GM23338 (cell line): ENCODE measurements around the gene NLRP5. TPM values are rescaled to one million over a fixed set of nuclear protein-coding genes. Genes with fewer than 3 reads are reported as not detected.
A peak's percentile ranks its signal among the peaks of the same experiment; 100 is the strongest.

Experiments used
- ATAC-seq: fragments of 200-7000 bp; cut with Tn5 transposase; 3 replicates; pipeline ENCODE4 v1.9.1; 2020
- DNase-seq: peaks from one replicate; pipeline ENCODE4 v3.0.0-alpha.2; 2015; ENCODE audit warnings: low spot score
- H2AFZ ChIP-seq: fragments of 200-600 bp; sonication (generic); 2 replicates; pipeline ENCODE4 v1.8.0; 2016; ENCODE audit warnings: antibody characterized with exemption, mild to moderate bottlenecking, moderate library complexity
- H3F3A ChIP-seq: fragments of 200-600 bp; sonication (generic); replicated peaks from 2 replicates; pipeline ENCODE4 v1.8.0; 2017; ENCODE audit warnings: antibody characterized with exemption, mixed run types, low read depth
- H3K27ac ChIP-seq: fragments of 200-600 bp; sonication (generic); 2 replicates; pipeline ENCODE4 v1.6.1; 2016; ENCODE audit warnings: low read depth
- H3K27me3 ChIP-seq: fragments of 200-600 bp; sonication (generic); 2 replicates; pipeline ENCODE4 v1.8.0; 2016; ENCODE audit warnings: mild to moderate bottlenecking, mixed run types, moderate library complexity; ENCODE audit not compliant: insufficient read depth
- H3K36me3 ChIP-seq: fragments of 200-600 bp; sonication (generic); 2 replicates; pipeline ENCODE4 v1.8.0; 2016; ENCODE audit warnings: mild to moderate bottlenecking; ENCODE audit not compliant: insufficient read depth
- H3K4me1 ChIP-seq: fragments of 200-600 bp; sonication (generic); 2 replicates; pipeline ENCODE4 v1.8.0; 2016; ENCODE audit warnings: mild to moderate bottlenecking, moderate library complexity; ENCODE audit not compliant: insufficient read depth
- H3K4me2 ChIP-seq: fragments of 200-600 bp; sonication (generic); 2 replicates; pipeline ENCODE4 v1.7.1; 2017; ENCODE audit warnings: mixed run types
- H3K4me3 ChIP-seq: fragments of 200-600 bp; sonication (generic); 2 replicates; pipeline ENCODE4 v1.6.1; 2016; ENCODE audit warnings: mixed run types
- H3K79me2 ChIP-seq: fragments of 200-600 bp; sonication (generic); replicated peaks from 2 replicates; pipeline ENCODE4 v1.8.0; 2017; ENCODE audit warnings: mild to moderate bottlenecking; ENCODE audit not compliant: insufficient read depth
- H3K9me2 ChIP-seq: fragments of 200-600 bp; sonication (generic); 2 replicates; pipeline ENCODE4 v1.8.0; 2017; ENCODE audit not compliant: insufficient read depth
- H4K20me1 ChIP-seq: fragments of 200-600 bp; sonication (generic); replicated peaks from 2 replicates; pipeline ENCODE4 v1.8.0; 2017; ENCODE audit warnings: mild to moderate bottlenecking; ENCODE audit not compliant: insufficient read depth
- H3K27ac Mint-ChIP-seq: 2 replicates; pipeline ENCODE4 v1.8.0; 2020; ENCODE audit warnings: inconsistent platforms, mild to moderate bottlenecking, moderate library complexity, mixed read lengths
- H3K27me3 Mint-ChIP-seq: 3 replicates; pipeline ENCODE4 v1.8.0; 2022; ENCODE audit warnings: low read depth, mild to moderate bottlenecking, moderate library complexity, mixed read lengths, inconsistent platforms; ENCODE audit not compliant: insufficient read depth, poor library complexity
- H3K36me3 Mint-ChIP-seq: 3 replicates; pipeline ENCODE4 v1.8.0; 2021; ENCODE audit warnings: low read depth, mild to moderate bottlenecking, inconsistent platforms, moderate library complexity, mixed read lengths
- H3K4me1 Mint-ChIP-seq: 3 replicates; pipeline ENCODE4 v1.8.0; 2020; ENCODE audit warnings: mild to moderate bottlenecking, inconsistent platforms, mixed read lengths
- H3K4me3 Mint-ChIP-seq: 3 replicates; pipeline ENCODE4 v1.8.0; 2021; ENCODE audit warnings: moderate library complexity, mild to moderate bottlenecking, inconsistent platforms, mixed read lengths
- H3K9me3 Mint-ChIP-seq: 3 replicates; pipeline ENCODE4 v1.8.0; 2020; ENCODE audit warnings: moderate library complexity, mild to moderate bottlenecking, inconsistent platforms, mixed read lengths
- CREB1 ChIP-seq: fragments of 250-450 bp; sonication (Bioruptor Pico); IDR thresholded peaks from 2 replicates; pipeline ENCODE4 v1.5.0; 2020; ENCODE audit warnings: low read depth, mild to moderate bottlenecking, moderate library complexity
- EZH2 ChIP-seq: fragments of 200-600 bp; sonication (generic); IDR thresholded peaks from one replicate; pipeline ENCODE4 v1.8.0; 2017; ENCODE audit warnings: antibody characterized with exemption, mild to moderate bottlenecking, low read depth; ENCODE audit not compliant: unreplicated experiment
- EZH2phosphoT487 ChIP-seq: fragments of 200-600 bp; sonication (generic); IDR thresholded peaks from one replicate; pipeline ENCODE4 v1.8.1; 2018; ENCODE audit warnings: antibody characterized with exemption; ENCODE audit not compliant: unreplicated experiment
- NANOG ChIP-seq: IDR thresholded peaks from 2 replicates; pipeline ENCODE4 v1.6.1; 2016; ENCODE audit warnings: antibody characterized with exemption, borderline replicate concordance
- POLR2AphosphoS5 ChIP-seq: IDR thresholded peaks from 2 replicates; pipeline ENCODE4 v1.6.1; 2016; ENCODE audit warnings: antibody characterized with exemption, low read depth
- ZNF114 ChIP-seq: fragments of 250-450 bp; sonication (Bioruptor Pico); IDR thresholded peaks from 2 replicates; pipeline ENCODE4 v1.5.0; 2020; ENCODE audit warnings: mild to moderate bottlenecking, moderate library complexity
- ZNF331 ChIP-seq: fragments of 250-450 bp; sonication (Bioruptor Pico); IDR thresholded peaks from 2 replicates; pipeline ENCODE4 v1.5.0; 2020; ENCODE audit warnings: low read depth, mild to moderate bottlenecking, moderate library complexity
- ZNF462 ChIP-seq: fragments of 250-450 bp; sonication (Bioruptor Pico); IDR thresholded peaks from 2 replicates; pipeline ENCODE4 v1.5.0; 2020; ENCODE audit warnings: mild to moderate bottlenecking, moderate library complexity
- polyA plus RNA-seq: library from polyadenylated mRNA; unstranded; fragments of >200 nt; fragmentation: Nextera tagmentation; extraction: Ambion mirVana; gene quantifications from 2 replicates; pipeline ENCODE4 v1.2.1, GENCODE V29; 2016
- total RNA-seq: library from RNA; depleted of rRNA; stranded (reverse); fragments of >200 nt; shearing (Covaris generic); gene quantifications from 2 replicates; pipeline ENCODE4 v1.2.3, GENCODE V29; 2014
- TF ChIP-seq, protein P1 (sequence below): IDR thresholded peaks from one replicate; pipeline ENCODE4 v1.6.1; 2018; ENCODE audit warnings: antibody characterized with exemption; ENCODE audit not compliant: unreplicated experiment

NLRP5 gene
- total and polyA plus RNA-seq, 2 experiments from 2014 or later, result not detected

DNA sequence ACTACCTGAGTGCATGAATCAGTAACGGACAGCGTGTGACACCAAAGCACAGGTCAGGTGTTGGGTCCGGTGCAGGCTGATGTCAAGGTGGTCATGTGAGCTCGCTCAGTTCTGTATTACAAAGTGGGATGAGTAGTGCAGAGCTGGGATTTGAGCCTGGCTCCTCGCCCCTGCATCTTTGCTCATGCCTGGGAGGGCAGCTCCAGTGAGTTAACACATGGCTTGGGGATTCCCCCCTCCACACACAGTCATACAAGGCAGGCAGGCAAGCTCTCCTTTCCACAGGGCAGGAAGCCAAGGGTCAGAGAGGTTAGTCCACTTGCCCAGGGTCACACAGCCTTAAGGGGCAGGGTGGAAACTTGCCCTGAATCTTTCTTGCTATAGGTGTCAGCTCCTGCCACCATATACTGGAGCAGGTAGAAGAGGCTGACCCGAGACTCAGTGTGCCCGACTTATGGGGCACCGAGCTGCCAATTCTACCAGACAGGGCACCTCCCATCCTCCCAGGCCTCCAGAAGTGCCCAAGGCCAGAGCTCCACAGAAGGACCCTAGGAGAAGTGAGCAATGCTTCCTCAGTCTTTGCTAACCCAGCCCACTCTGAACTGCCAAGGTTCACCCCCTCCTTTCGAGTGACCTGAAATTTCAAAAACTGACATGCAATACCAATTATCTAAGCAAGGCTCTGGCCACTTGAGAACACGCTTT, 99.1 kb downstream of the NLRP5 start:
- Mint-ChIP-seq H3K27me3 (peaks cover 26% of the 10 kb centered on the region), H3K27ac (peak overlapping the region; percentile 81), H3K36me3 (peaks cover 13% of the 10 kb centered on the region), H3K4me3 (no peak overlapping the region), H3K4me1 (peaks cover 40% of the 10 kb centered on the region), H3K9me3 (no peaks in the 10 kb centered on the region)
- Histone ChIP-seq H3F3A (0 out of 2 replicates have a peak, but pooled peaks cover 9% of the 10 kb centered on the region), H3K27ac (0 out of 2 replicates have a peak overlapping the region, but pooled peaks have one; percentile 9), H3K36me3 (no peaks in the 10 kb centered on the region), H3K79me2 (peaks cover 13% of the 10 kb centered on the region; the same call in 1 of the 2 replicates), H3K9me2 (no peaks in the 10 kb centered on the region), H3K27me3 (no peaks in the 10 kb centered on the region), H2AFZ (no peak overlapping the region), H3K4me2 (no peak overlapping the region), H3K4me1 (peaks cover 15% of the 10 kb centered on the region), H4K20me1 (peaks cover 14% of the 10 kb centered on the region; the same call in 1 of the 2 replicates), H3K4me3 (no peak overlapping the region)
- ATAC-seq, result no peak
- TF ChIP-seq POLR2AphosphoS5 (0 out of 2 replicates have a peak, but pooled peaks have one; percentile 12), NANOG (no peak)
- DNase-seq, result no peak

DNA sequence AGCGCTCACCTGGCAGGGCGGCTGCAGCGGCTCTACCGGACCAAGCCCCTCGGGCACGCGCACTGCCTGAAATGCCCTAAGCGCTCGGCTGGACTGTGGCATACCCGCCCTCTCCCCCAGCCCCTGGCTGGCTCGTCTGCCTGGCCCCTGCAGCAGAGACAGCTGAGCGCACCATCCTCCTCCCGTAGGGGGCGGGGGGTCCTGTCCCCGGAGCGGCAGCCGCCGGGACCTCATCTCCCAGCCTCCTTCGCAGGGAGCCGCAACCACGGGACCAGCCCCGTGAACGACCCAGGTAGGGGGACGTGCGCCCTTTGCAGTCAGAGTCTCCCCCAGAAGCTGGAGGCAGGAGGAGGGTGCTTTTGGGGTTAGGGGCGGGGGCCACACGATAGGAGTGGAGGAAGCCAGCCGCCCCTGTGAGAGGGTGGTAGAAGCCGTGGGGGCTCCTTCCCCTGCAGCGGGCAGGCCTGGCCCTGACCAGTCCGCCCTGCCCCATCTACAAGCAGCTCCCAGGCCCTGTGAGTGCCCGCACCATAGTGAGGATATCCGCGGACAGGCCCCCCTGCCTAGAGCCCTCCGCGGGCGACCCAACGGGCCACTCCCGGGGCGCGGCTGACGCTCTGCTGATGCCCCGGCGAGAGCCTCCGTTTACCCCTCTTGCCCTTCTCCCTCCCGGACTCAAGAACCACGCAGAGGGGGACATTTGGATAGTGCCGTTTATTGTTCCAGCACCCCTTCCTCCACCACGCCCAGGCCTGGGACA, 100.3 kb downstream of the NLRP5 start:
- Histone ChIP-seq H3K4me3 (no peak overlapping the region), H3F3A (0 out of 2 replicates have a peak, but pooled peaks cover 3% of the 10 kb centered on the region), H3K36me3 (no peaks in the 10 kb centered on the region), H3K79me2 (peaks cover 25% of the 10 kb centered on the region), H3K4me1 (peaks cover 10% of the 10 kb centered on the region; the same call in 1 of the 2 replicates), H4K20me1 (peaks cover 23% of the 10 kb centered on the region), H3K9me2 (no peaks in the 10 kb centered on the region), H3K27me3 (no peaks in the 10 kb centered on the region), H3K27ac (no peak overlapping the region), H3K4me2 (no peak overlapping the region), H2AFZ (no peak overlapping the region)
- H3K27me3 Mint-ChIP-seq, result peaks cover 20% of the 10 kb centered on the region
- H3K4me1 Mint-ChIP-seq, result peaks cover 41% of the 10 kb centered on the region
- ATAC-seq (peak; percentile 50), DNase-seq (peak; percentile 55)
- H3K27ac Mint-ChIP-seq, result peak overlapping the region; percentile 78; the same call in 1 of the 2 replicates
- H3K4me3 Mint-ChIP-seq, result no peak overlapping the region
- H3K9me3 Mint-ChIP-seq, result no peaks in the 10 kb centered on the region
- peaks cover 20% of the 10 kb centered on the region for H3K36me3 Mint-ChIP-seq
- no peak for TF ChIP-seq EZH2phosphoT487
- no peak for TF ChIP-seq ZNF462
- no peak for TF ChIP-seq ZNF331 (CRISPR knock-in tag)
- no peak for TF ChIP-seq ZNF114 (CRISPR knock-in tag)
- no peak for TF ChIP-seq CREB1 (CRISPR knock-in tag)
- TF ChIP-seq, protein P1, sequence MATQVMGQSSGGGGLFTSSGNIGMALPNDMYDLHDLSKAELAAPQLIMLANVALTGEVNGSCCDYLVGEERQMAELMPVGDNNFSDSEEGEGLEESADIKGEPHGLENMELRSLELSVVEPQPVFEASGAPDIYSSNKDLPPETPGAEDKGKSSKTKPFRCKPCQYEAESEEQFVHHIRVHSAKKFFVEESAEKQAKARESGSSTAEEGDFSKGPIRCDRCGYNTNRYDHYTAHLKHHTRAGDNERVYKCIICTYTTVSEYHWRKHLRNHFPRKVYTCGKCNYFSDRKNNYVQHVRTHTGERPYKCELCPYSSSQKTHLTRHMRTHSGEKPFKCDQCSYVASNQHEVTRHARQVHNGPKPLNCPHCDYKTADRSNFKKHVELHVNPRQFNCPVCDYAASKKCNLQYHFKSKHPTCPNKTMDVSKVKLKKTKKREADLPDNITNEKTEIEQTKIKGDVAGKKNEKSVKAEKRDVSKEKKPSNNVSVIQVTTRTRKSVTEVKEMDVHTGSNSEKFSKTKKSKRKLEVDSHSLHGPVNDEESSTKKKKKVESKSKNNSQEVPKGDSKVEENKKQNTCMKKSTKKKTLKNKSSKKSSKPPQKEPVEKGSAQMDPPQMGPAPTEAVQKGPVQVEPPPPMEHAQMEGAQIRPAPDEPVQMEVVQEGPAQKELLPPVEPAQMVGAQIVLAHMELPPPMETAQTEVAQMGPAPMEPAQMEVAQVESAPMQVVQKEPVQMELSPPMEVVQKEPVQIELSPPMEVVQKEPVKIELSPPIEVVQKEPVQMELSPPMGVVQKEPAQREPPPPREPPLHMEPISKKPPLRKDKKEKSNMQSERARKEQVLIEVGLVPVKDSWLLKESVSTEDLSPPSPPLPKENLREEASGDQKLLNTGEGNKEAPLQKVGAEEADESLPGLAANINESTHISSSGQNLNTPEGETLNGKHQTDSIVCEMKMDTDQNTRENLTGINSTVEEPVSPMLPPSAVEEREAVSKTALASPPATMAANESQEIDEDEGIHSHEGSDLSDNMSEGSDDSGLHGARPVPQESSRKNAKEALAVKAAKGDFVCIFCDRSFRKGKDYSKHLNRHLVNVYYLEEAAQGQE, result no peak
- no peak for TF ChIP-seq EZH2
